Measurements from ENCODE around the gene GRB14. TPM values are rescaled to one million over a fixed set of nuclear protein-coding genes. Genes with fewer than 3 reads are reported as not detected.

The GRB14 gene
- total and polyA plus RNA-seq, 10 of the 15 experiments (the other 5 are each of a cell fraction or from before 2014, with no cell fraction given), result not detected

DNA sequence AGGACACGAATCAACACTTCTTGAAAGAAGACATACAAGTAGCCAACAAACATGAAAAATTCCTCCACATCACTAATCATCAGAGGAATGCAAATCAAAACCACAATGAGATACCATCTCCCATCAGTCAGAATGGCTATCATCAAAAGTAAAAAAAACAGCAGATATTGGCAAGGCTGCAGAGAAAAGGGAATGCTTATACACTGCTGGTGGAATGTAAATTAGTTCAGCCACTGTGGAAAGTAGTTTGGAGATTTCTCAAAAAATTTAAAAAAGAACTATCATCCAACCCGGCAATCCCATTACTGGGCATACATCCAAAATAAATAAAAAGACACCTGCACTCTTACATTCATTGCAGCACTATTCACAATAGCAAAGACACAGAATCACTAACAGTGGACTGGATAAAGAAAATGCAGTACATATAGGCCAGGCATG is 78.7 kb downstream of the GRB14 start:
- no peak for FAIRE-seq
- in situ Hi-C loops (cut with MboI) (no loop called here), intact Hi-C loops (cut with micrococcal nuclease; ENCODE audit: unreplicated experiment) (no loop called here)
- Histone ChIP-seq H3K79me2 (ENCODE audit: control insufficient read depth, insufficient read depth, low read length) (no peaks in the 10 kb centered on the region), H3K27ac (ENCODE audit: control insufficient read depth, insufficient read depth) (no peak overlapping the region), H4K20me1 (ENCODE audit: control insufficient read depth, insufficient read depth) (no peaks in the 10 kb centered on the region), H3K9me3 (replicated peaks; ENCODE audit: control insufficient read depth, insufficient read depth, low read length) (no peaks in the 10 kb centered on the region), H3K4me2 (ENCODE audit: control insufficient read depth, insufficient read depth) (no peak overlapping the region), H2AFZ (ENCODE audit: control insufficient read depth, low read depth, low read length) (no peak overlapping the region), H3K36me3 (ENCODE audit: control insufficient read depth in 2 of 2, insufficient read depth in 2 of 2, low read length in 1 of 2) (no peaks in the 10 kb centered on the region), H3K27me3 (replicated peaks in 1 of 2; ENCODE audit: control insufficient read depth in 2 of 2, insufficient read depth in 2 of 2, low read length in 1 of 2) (no peaks in the 10 kb centered on the region), H3K4me1 (ENCODE audit: control insufficient read depth, insufficient read depth, low read length) (no peaks in the 10 kb centered on the region), H3K9ac (ENCODE audit: control insufficient read depth, insufficient read depth, low read length) (no peak overlapping the region), H3K4me3 (no peak overlapping the region)
- POLR2A ChIA-PET, result no interaction called here
- TF ChIP-seq CBX5 (IDR thresholded peaks at IDR 0.05; ENCODE audit: low read depth) (no peak), JUND (IDR thresholded peaks at IDR 0.05; ENCODE audit: low read depth, low read length) (no peak), IKZF2 (IDR thresholded peaks at IDR 0.05) (no peak), WRNIP1 (IDR thresholded peaks at IDR 0.05; ENCODE audit: borderline replicate concordance, low read depth, low read length) (no peak), NFIC (IDR thresholded peaks at IDR 0.05; ENCODE audit: low read depth, low read length) (no peak), SMC3 (IDR thresholded peaks at IDR 0.05; ENCODE audit: borderline replicate concordance, low read length) (no peak), CHD1 (IDR thresholded peaks at IDR 0.05; ENCODE audit: low read depth, low read length) (no peak), TARDBP (IDR thresholded peaks at IDR 0.05; ENCODE audit: borderline replicate concordance) (no peak), ZBED1 (IDR thresholded peaks at IDR 0.05; ENCODE audit: borderline replicate concordance) (no peak), SUZ12 (IDR thresholded peaks at IDR 0.05; ENCODE audit: unreplicated experiment) (no peak), BHLHE40 (IDR thresholded peaks at IDR 0.05; ENCODE audit: borderline replicate concordance in 1 of 2, low read depth in 2 of 2, low read length in 1 of 2) (no peak), CBX3 (IDR thresholded peaks at IDR 0.05; ENCODE audit: borderline replicate concordance, low read depth) (no peak), SIN3A (IDR thresholded peaks at IDR 0.05; ENCODE audit: low read depth, low read length) (no peak), FOXK2 (IDR thresholded peaks at IDR 0.05) (no peak)
- TF ChIP-seq, protein P1, sequence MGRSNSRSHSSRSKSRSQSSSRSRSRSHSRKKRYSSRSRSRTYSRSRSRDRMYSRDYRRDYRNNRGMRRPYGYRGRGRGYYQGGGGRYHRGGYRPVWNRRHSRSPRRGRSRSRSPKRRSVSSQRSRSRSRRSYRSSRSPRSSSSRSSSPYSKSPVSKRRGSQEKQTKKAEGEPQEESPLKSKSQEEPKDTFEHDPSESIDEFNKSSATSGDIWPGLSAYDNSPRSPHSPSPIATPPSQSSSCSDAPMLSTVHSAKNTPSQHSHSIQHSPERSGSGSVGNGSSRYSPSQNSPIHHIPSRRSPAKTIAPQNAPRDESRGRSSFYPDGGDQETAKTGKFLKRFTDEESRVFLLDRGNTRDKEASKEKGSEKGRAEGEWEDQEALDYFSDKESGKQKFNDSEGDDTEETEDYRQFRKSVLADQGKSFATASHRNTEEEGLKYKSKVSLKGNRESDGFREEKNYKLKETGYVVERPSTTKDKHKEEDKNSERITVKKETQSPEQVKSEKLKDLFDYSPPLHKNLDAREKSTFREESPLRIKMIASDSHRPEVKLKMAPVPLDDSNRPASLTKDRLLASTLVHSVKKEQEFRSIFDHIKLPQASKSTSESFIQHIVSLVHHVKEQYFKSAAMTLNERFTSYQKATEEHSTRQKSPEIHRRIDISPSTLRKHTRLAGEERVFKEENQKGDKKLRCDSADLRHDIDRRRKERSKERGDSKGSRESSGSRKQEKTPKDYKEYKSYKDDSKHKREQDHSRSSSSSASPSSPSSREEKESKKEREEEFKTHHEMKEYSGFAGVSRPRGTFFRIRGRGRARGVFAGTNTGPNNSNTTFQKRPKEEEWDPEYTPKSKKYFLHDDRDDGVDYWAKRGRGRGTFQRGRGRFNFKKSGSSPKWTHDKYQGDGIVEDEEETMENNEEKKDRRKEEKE (IDR thresholded peaks at IDR 0.05), result no peak
- TF ChIP-seq, protein P2, sequence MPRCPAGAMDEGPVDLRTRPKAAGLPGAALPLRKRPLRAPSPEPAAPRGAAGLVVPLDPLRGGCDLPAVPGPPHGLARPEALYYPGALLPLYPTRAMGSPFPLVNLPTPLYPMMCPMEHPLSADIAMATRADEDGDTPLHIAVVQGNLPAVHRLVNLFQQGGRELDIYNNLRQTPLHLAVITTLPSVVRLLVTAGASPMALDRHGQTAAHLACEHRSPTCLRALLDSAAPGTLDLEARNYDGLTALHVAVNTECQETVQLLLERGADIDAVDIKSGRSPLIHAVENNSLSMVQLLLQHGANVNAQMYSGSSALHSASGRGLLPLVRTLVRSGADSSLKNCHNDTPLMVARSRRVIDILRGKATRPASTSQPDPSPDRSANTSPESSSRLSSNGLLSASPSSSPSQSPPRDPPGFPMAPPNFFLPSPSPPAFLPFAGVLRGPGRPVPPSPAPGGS (IDR thresholded peaks at IDR 0.05; ENCODE audit: borderline replicate concordance, insufficient read depth, low read depth, low read length, poor library complexity, severe bottlenecking), result no peak
- ATAC-seq, result no peak
- RAD21 ChIA-PET (ENCODE audit: unreplicated experiment), result no interaction called here
- BruUV-seq (replicated peaks), result no TSS peak
- DNase-seq (ENCODE audit: low read depth, low spot score), result no peak
- 3% methylated on average over 2 of the region's 2 CpGs for WGBS (ENCODE audit: insufficient coverage, insufficient replicate concordance, low lambda C conversion rate, missing lambda C conversion rate)
- CTCF ChIA-PET, result no interaction called here
- SMC1A ChIA-PET (ENCODE audit: uncharacterized antibody, unreplicated experiment), result no interaction called here

Data from GM12878 (cell line).